Activated T-cell treated with anti-CD3 and anti-CD28 coated beads for 4 hours (primary cell): Measurements from ENCODE around the gene SLC9A4.

Experiments
- DNase-seq: peaks from one replicate; pipeline ENCODE4 v3.0.0-alpha.2; 2020

Gene SLC9A4

DNA sequence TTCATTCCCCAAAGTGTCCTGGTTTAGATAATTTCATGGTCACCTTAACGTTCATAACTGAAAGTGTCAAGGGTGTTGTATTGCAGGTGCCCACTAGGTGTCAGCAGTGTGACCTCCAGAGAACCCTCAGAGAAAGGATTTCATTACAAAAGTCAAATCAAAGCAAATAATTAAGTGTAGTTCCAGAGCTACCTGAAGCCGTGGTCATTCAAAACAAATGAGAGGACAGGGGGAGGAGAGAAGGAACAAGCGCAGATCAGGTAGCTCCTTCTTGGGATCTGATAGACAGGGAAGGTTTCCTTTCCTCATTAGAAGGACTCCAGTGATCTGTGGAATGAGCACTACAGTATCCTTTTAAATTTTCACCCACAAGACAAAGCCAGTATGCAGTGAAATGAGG lies at the start of gene SLC9A4:
SLC9A4 (plus strand) TSS at position 207 of the 400 bp plus-strand sequence. CDS start 534 bp downstream, outside the sequence.
- DNase-seq: peak; percentile 38

GRCh38 chr2:102423368-102423767 lies 49.7 kb upstream of the SLC9A4 start:
- DNase-seq: no peak

GRCh38 chr2:102424754-102425153 lies 48.3 kb upstream of the SLC9A4 start:
- DNase-seq: no peak

GRCh38 chr2:102425441-102426132 lies 47.4 kb upstream of the SLC9A4 start:
- DNase-seq: no peak

DNA sequence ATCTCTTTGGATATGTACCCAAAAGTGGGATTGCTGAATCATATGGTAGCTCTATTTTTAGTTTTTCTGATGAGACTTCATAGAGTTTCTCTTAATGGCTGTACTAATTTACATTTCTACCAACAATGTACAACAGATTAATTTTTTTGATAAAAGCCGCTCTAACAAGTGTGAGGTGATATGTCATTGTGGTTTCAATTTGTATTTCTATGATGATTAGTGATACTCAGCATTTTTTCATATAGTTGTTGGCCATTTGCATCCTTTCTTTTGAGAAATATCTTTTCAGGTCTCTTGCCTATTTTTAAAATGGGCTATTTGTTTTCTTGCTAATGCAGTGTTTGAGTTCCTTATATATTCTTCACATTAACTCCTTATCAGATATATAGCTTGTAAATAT lies 45.8 kb upstream of the SLC9A4 start:
- no peak for DNase-seq

GRCh38 chr2:102428573-102428972 lies 44.5 kb upstream of the SLC9A4 start:
- no peak for DNase-seq

DNA sequence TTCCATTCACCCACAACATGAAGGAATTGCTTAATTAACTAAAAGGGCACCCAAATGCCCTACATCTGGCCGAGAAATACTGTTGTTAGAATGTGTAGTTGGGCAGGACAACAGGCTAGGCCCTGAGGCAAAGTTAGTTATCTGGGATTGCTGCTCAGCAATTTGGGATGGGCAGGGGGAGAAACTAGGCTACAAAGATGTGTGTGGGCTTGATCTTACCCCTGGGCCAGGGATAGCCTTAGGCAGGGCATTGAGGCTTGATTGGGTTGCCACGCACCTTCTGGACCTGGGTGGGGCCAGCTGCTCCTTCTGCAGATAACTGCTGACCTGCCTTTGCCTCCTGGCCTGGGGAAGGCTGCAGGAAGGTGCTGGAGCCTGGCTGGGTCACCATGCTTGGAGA lies 40.6 kb upstream of the SLC9A4 start:
- no peak for DNase-seq

- no peak for DNase-seq
Observed at GRCh38 chr2:102433973-102434654, 38.9 kb upstream of the SLC9A4 start.

DNA sequence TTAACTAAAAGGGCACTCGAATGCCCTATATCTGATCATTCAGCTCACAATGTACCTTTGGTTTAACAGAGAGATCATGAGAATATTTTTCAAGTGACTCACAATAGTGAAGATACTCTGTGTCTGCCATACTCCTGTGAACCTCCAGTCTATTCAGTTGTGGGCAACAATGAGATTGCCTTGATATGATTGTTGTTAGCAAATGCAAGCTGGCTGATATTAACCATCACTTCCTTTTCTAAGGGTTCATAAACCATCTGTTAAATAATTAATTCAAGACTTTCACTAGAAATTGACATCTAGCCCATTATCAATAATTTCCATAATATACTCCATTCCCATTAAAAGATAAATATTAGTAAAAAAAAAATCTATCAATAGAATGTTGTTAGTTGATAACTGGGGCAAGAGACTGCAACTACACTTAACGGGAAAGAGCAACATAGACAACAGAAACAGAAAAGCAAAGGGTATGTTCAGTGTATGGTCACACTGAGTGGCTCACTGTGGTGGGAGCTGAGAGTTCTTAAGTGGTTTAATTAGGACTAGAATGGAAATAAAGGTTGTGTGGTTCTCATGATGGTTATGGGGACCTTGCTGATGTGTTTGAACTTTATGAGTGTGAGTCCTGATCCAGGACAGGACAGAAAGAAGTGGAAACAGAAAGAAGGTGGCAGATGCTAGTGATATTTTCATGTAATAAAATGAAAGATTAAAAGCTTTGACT lies 38.2 kb upstream of the SLC9A4 start:
- DNase-seq: no peak

- no peak for DNase-seq
Observed at GRCh38 chr2:102435741-102436140, 37.3 kb upstream of the SLC9A4 start.

GRCh38 chr2:102436323-102436722 lies 36.7 kb upstream of the SLC9A4 start:
- DNase-seq: no peak

DNA sequence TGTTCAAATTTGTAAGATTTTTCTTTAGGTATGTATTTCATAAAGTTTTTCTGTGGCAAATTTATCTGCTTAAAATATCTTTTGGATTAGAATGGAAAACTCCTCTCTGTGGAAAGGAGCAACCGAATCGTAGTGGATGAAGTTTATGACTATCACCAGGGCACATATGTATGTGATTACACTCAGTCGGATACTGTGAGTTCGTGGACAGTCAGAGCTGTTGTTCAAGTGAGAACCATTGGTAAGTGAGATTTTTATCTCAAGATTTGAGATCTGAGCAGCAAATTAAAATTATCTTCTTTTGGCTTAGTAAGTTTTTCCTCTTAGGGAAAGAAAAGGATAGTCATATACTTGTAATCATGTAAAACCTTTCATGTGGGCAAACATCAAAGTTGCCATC lies 35.9 kb upstream of the SLC9A4 start:
- no peak for DNase-seq

DNA sequence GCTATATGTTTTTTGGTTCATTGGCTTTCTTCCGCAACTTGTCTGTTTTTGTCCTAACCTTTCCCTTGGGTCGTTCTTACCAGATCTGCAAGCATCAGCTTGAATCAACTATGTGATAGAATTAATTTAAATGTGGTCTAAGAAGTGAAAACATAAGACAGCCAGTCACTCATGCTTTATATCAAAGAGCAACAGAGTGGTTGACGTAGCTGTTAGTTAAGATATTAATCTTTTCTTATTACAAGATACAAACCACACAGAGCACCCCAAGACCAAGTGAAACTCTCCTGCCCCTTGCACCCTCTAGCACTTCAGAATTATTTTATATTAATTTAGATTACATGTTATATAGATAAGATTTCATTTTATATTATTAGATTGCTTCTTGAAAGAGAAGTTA lies 34.9 kb upstream of the SLC9A4 start:
- DNase-seq: no peak

DNA sequence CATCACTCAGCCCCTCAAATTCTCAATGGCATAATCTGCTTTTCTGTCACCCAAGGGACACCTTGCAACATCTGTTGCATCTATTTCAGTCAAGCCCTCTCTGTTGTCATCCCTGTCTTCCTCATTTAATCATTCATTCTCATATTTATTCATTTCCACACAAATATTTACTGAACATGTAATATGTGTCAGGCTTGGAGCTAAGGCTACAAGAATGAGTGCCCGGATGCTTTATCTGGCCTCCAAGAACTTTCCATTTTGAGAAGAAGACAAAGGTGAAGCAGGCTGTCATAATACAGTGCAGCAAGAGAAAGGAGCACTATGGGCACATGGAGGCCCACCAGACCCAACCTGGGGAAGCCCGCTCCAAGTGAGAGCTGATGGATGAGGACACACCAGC lies 34.4 kb upstream of the SLC9A4 start:
- DNase-seq: no peak

DNA sequence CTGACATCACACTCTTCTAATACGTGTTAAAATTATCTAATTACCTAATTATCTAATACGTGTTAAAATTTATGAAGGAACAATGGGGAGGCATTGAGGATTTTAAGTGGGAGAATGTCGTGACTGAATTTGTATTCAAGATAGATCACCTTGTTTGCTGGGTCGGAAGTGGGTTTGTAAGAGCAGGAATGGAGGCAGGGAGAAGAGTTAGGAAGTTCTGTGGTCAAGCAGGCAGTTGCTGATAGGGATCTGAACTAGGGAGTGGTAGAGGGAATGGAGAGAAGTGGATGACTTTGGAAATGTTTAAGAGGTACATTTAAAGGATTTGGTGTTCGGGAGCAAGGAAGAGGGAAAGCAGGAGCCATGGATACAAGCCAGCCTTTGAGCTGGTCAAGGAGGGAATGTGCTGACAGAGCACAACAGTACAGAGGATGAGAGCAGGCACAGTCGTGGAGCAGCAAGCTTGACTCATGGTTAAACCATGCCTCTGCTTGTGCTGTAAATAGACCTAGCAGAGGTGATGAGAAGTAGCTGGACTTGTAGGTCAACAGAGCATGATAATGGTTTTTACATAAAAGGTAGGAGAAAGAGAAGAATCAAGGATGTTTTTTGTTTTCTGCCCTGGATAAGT lies 33.8 kb upstream of the SLC9A4 start:
- no peak for DNase-seq

GRCh38 chr2:102442967-102443828 lies 29.8 kb upstream of the SLC9A4 start:
- peak; percentile 39 for DNase-seq

DNA sequence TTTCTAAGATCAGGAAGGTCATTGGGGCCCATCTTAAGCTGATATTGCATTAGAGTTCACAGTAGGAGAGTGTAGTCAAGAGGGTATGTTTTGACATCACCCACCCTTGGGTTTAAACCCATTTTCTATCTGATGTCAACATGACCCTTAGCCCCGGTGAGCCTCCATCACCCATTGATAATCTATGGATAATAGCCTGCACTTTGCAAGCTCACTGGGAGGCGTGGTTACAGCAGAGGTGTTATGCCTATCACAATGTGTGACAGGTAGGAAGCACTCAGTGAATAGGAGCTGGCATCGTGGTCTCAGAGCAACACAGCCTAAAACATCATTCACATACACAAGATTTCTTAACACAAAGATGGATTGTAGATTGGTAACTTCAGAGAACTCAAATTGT lies 28.8 kb upstream of the SLC9A4 start:
- DNase-seq: no peak

DNA sequence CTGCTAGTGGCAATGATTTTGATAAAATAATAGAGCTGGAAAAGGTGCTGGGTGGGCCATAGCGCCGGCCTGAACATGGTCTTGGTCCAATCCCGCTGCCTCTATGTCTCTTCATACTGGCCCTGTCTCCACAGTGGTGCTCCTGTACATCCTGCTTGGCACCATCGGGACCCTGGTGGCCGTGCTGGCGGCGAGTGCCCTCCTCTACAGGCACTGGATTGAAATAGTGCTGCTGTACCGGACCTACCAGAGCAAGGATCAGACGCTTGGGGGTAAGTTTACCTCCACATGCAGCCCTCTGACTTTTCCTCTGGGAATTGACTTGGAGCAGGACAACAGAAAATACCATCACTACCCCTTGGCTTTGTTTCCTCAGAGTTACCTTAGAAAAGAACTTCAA lies 26.1 kb upstream of the SLC9A4 start:
- DNase-seq: no peak

DNA sequence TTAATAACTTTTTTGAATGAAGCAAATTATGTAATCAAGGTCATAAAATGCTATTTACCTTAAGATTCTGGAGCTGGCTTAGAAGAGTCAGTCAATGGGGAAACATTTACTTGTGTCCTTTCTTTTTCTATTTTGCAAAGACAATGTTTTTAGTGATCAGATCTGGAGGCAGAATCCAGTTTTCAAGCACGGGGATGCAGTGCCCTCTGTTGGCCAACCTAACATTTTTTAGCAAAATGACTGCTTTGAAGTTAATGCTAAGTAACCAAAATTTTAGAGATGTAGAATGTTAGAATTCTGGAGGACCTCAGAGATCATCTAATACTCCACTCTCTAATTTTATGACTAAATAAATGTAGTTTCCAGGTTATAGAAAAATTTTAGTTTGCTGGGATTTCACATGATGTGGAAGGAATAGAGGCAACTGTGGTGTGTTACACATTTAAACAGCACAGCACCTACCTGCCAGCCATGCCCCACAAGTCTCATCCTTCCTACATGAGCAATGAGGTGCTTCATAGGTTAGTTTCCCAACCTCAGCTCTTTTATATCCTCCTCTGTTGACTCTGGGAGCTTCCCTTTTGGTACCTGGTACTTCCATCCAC lies 23.6 kb upstream of the SLC9A4 start:
- DNase-seq: peak; percentile 63

DNA sequence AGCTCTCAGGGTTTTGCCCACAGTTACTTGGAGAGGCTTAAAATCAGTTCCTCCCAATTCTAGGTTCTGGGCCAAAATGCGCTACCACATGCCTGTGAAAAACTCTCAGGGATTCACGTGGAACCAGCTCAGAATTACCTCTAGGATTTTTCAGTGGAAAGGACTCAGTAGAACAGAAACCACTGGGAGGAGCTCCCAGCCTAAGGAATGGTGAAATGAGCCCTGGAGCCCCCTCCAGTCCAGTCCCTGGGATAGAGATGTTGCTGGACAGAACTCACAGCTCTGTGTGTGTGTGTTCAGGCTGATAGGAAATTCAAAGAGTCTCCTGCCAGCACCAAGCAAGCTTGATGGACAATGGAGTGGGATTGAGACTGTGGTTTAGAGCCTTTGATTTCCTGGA lies 21.1 kb upstream of the SLC9A4 start:
- no peak for DNase-seq

GRCh38 chr2:102453501-102453900 lies 19.5 kb upstream of the SLC9A4 start:
- DNase-seq: no peak

- no peak for DNase-seq
Observed at GRCh38 chr2:102455061-102455670, 17.9 kb upstream of the SLC9A4 start.
